Right ventricle myocardium inferior (tissue), 1 donor: ENCODE measurements around the gene RND1. TPM values are rescaled to one million over a fixed set of nuclear protein-coding genes. Genes with fewer than 3 reads are reported as not detected.
"Not testable (repeated sequence)": the region's sequence is repeated elsewhere in the genome, so short reads cannot be mapped to it uniquely, and the experiment has no call there.

Experiments
- ATAC-seq: fragments of 200-7000 bp; cut with Tn5 transposase; one replicate; pipeline ENCODE4 v1.9.1; 2020; ENCODE audit warnings: mild to moderate bottlenecking, moderate library complexity
- DNase-seq: peaks from one replicate; pipeline ENCODE4 v3.0.0; 2021; ENCODE audit errors: missing footprints
- intact Hi-C: fragments of 100-400 bp; cut with DNase I; formaldehyde crosslinking; loops from one replicate; pipeline ENCODE4 v1.11.0; 2022
- total RNA-seq: library from RNA; stranded (reverse); fragmentation: NEBNext Ultra II Directional; extraction: Animal tissue kit (Norgen Biotek cat#: 25700); gene quantifications from one replicate; pipeline ENCODE4 v1.2.1, GENCODE V29; 2021
- donor health status: DM: no; HTN: yes; CAD: no; lungs with severe emphysema.

RND1 gene
- total RNA-seq, 1 donor from 2014 or later, result 0.41 TPM

DNA sequence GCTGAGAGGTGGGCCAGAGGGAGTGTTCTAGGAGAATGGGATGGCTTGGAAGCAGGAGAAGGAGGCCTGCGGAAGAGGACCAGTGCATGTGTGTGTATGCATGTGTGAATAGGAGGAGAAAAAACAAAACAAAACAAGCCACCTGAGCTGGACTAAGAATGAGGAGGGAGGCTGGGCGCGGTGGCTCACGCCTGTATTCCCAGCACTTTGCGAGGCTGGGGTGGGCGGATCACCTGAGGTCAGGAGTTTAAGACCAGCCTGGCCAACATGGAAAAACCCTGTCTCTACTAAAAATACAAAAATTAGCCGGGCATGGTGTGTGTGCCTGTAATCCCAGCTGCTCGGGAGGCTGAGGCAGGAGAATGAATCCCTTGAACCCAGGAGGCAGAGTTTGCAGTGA is 7.9 kb upstream of the RND1 start:
- DNase-seq, intact Hi-C loops, ATAC-seq: not testable (repeated sequence)

GRCh38 chr12:48873096-48873495 is 7.4 kb upstream of the RND1 start:
- ATAC-seq, result no peak
- no peak for DNase-seq

GRCh38 chr12:48869191-48869590 is 3.5 kb upstream of the RND1 start:
- DNase-seq (no peak), ATAC-seq (no peak)
- intact Hi-C loops, result no loop called here

More at GRCh38 chr12:48873096-48873495, 7.4 kb upstream of the RND1 start:
- intact Hi-C loops, result no loop called here

DNA sequence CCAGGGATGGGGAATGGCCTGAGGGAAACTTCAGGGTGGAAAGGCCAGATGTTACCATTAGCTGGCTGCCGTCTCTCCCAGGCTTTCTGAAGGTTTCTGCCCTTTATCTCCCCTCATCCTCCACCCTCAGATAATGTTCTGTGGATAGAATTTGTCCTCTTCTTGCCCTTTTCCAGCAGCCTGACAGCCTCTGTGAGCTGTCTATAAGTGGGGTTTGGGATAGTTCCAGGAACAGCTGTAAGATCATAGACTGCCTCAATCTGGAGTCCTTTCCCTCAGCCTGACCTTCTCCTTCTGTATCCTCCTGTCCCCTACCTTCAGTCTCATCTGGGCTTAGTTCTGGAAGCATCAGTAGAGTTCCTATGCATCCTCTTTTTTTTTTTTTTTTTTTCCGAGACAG is 2.8 kb upstream of the RND1 start:
- ATAC-seq, result no peak
- no peak for DNase-seq
- intact Hi-C loops, result no loop called here

DNA sequence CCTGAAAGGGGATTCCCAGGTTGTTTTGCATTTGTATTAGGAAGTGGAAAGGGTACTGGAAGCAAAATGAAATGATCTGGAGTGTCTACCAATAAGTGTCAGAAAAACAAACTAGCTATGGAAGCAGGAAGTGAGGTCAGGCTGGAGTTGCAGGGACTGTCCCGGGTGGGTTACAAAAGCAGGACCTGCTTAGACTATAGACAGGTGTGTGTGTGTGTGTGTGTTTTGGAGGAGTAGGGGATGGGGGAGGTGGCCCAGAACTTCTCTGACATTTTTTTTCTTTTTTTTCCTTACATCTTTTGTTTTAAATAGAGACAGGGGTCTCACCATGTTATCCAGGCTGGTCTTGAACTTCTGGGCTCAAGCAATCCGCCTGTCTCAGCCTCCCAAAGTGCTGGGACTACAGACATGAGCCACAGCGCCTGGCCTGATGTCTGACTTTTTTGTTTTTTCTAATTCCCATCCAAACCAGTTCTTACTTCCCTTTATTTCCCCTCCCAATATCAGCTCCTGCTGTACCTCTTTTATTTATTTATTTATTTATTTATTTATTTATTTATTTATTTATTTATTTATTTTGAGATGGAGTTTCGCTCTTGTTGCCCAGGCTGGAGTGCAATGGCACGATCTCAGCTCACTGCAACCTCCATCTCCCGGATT is 512 bp upstream of the RND1 start:
- intact Hi-C loops, result no loop called here
- ATAC-seq, result peak; percentile 28
- no peak for DNase-seq

DNA sequence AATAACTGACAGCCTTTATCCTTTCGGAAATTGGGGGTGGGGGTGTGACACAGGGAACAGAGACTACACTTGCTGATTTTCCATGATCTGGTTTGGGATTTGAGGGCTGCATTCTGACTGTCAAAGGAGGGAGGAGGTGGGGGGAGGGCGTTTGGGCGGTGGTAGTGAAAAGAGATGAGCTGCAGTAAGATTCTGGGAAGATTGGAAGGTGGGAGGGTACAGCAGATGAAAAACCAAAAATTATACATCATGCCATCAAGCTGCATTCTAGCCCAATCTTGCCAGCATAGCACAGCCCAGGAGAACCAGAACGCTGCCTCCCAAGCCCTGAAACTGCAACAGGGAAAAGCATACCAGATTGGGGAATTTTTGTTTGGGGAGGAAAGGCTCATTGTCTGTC is 2.4 kb downstream of the RND1 start:
- no peak for ATAC-seq
- intact Hi-C loops, result no loop called here

DNA sequence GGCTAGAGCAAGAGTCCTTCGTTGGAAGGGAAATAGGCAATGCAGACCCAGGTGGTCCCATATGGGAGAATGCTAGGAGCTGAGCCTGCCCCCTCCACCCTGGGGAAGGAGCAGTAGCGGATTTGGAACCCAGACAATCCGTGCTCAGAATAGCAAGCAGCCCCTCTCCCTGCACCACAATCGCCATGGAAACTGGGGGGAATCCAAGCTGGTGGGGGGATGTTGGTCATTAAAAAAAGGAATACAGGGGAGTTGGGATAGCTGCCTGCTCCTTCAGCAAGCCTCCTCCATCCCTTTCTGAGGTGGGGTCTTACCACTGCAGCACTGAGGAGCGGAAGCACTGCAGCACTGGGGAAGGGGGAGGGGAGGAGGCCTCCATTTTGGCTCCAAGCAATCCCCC is 2.9 kb downstream of the RND1 start:
- ATAC-seq (no peak), DNase-seq (no peak)
- intact Hi-C loops, result no loop called here

More for the DNA sequence above, 2.4 kb downstream of the RND1 start:
- DNase-seq, result no peak

DNA sequence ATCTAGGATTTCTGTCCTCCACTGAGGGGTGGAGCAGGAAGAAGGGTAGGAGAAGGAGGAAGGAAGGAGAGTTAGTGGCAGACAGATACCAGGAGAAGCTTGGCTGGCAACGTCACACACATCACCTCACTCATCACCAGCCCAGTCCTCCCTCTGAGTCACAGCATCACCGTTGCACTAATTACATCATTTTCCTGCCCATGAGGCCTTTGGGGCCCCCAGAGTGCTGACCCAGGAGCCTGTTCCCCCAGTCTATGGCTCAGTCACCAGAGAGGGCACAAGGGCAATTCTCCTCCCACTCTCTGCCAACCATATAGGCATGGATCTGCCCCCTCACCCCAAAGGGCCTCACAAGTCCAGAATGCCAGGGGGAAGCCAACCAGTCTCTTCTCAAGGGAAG is 4.6 kb downstream of the RND1 start:
- intact Hi-C loops, result no loop called here
- DNase-seq (no peak), ATAC-seq (no peak)

DNA sequence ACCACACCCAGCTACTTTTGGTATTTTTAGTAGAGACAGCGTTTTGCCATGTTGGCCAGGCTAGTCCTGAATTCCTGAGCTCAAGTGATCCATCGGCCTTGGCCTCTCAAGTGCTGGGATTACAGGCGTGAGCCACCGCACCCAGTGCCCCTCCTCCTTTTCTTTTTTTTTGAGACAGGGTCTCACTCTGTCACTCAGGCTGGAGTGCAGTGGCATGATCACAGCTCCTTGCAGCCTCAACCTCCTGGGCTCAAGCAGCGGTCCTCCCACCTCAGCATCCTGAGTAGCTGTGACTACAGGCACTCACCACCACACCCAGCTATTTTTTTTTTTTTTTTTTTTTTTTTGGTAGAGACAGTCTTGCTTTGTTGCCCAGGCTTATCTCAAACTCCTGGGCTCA is 5.4 kb downstream of the RND1 start:
- ATAC-seq, DNase-seq, intact Hi-C loops: not testable (repeated sequence)

DNA sequence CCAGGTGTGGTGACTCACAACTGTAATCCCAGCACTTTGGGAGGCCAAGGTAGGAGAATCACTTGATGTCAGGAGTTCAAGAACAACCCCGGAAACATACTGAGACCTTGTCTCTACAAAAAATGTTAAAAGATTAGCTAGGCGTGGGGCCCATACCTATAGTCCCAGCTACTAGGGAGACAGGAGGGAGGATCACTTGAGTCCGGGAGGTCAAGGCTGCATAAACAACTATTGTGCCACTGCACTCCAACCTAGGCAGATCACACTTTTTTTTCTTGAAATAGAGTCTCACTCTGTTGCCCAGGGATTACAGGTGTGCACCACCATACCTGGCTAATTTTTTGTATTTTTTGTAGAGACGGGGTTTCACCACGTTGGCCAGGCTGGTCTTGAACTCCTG is 6.1 kb downstream of the RND1 start:
- intact Hi-C loops, result no loop called here
- DNase-seq (no peak), ATAC-seq (no peak)

DNA sequence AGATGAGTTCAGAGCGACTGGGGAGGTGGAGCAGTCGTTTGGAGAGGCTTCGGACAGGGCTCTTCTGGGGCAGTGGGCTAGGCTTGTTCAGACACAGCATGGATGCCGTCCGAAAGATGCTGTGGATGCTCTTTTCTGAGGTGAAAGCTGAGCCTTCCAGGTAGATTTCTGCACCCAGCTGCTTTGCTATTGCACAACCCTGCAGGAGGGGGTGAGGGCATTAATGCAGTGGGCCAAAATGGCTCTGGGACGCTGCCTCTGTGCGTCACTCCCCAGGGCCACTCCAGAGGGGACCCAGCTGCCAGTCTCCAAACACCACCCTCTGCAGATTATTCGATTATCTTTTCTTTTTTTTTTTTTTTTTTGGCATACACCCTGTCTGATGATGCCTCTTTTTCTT is 7.6 kb downstream of the RND1 start:
- intact Hi-C loops, result no loop called here
- DNase-seq, result no peak
- no peak for ATAC-seq

GRCh38 chr12:48857278-48857994 is 8.2 kb downstream of the RND1 start:
- intact Hi-C loops, result no loop called here
- no peak for DNase-seq
- no peak for ATAC-seq

GRCh38 chr12:48856379-48856778 is 9.3 kb downstream of the RND1 start:
- no peak for ATAC-seq
- intact Hi-C loops, result no loop called here
- no peak for DNase-seq

GRCh38 chr12:48854932-48855331 is 10.7 kb downstream of the RND1 start:
- intact Hi-C loops, result loop anchor here (5.0 kb wide), 1 partner anchor 142 kb away; the partner anchor contains the start of gene DDN
- DNase-seq, ATAC-seq: not testable (repeated sequence)

DNA sequence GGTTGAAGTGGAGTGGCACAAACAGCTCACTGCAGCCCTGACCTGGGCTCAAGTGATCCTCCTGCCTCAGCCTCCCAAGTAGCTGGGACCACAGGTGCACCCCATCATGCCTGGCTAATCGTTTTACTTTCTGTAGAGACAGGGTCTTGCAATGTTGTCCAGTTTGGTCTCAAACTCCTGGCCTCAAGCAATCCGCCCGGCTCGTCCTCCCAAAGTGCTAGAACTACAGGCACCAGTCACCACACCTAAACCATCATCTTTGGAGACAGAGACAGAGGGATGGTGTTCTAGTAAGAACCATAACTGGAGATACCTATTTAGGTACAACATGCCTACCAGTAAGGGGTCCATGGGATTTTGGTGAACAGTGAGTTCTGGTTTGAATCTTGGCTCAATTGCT is 11.2 kb downstream of the RND1 start:
- DNase-seq (no peak), ATAC-seq (no peak)
- intact Hi-C loops, result loop anchor here (5.0 kb wide), 1 partner anchor 143 kb away; the partner anchor contains the start of gene DDN

DNA sequence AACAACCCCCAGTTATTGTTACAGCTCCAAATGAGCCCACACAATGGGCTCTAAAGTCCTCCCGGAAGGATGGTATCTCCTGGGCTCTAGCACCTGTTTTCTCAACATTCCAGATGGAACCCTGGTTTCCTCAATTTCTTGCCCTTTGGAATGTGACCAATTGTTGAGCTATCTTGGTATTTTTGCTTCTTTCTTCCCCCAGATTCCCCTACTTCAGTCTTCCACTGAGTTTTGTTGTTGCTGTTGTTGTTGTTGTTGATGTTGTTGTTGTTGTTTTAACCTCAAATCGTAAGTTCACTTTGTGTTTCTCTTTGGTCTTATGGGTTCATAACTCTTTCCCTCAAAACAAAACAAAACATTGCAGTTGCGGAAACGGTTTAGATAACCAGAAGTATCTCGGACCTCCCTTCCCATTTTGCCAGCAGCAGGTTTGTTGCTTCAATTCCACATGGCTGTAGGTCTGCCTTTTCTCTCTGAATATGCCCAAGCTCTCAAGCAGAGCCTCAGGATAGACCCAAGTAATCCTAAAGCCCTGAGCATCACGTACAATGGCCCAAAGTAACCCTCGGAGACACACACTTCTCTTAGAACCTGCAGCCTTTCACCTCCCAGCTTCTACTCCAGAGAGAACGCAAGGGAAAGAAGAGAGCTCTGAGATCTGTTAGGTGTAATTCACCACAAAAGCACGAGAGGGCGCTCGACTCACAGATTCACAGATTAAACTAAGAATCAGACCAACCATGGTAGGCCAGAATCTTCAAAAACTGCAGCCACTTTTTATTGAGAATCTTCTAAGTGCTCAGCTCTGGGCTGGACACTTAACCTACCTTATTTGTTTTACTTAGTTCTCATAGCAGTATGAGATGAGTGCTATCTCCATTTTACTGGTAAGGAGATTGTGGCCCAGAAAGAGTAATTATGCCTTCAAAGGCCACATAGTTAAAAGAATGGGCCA is 12.7 kb downstream of the RND1 start:
- intact Hi-C loops, result loop anchor here (1.0 to 5.0 kb wide), 3 partner anchors 37 to 144 kb away; partner anchors contain the start of gene DDN
- DNase-seq (peak; percentile 82), ATAC-seq (peak; percentile 72)

DNA sequence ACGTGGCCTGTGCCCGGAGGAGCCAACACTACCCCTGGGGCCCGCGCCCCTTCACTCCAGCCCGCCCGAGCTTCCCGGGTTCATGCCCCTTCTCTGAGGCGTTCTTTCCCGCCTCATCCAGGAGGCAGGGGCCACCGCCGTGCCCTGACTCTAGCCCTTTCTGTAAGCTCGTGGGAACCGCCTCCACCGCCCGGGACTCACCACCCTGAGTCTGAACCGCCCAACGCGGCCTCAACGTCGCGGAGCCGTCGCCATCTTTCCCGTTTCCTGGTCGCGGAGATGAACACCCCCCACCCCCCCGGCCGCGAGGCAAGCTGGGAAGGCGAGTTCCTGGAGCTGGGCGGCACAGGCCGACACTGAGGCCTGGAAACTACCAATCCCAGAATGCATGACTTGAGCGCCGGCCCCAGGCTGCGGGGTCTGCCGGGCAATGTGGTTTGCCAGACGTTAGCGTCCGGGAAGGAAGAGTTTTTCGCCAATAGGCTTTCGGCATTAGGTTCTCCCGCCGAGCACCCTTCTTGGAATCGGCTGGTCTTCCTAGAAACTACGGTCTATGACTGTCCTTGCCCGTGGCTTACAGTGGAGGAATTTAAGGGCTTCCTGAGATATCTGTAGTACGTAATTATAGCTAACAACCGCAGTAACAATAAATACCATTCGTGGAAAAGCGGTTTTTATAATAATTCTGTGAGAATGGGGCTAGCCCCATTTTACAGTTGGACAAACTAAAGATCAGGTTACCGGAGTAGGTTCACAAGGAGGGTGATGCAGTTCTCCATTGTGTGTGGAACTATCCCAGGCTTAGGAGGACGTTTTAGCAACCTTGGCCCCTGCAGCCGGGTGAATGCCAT is 13.6 kb downstream of the RND1 start, which contains the start of gene DDX23:
Gene DDX23 (minus strand): TSS at position 281 of the 851 bp plus-strand sequence. CDS start 6,381 bp downstream, outside the sequence.
- ATAC-seq, result peak; percentile 99
- intact Hi-C loops, result loop anchor here (1.0 to 5.0 kb wide), 3 partner anchors 38 to 145 kb away; partner anchors contain the start of gene DDN
- DNase-seq, result peak; percentile 97

GRCh38 chr12:48842021-48842420 is 23.6 kb downstream of the RND1 start:
- ATAC-seq, intact Hi-C loops, DNase-seq: not testable (repeated sequence)
